ENCODE results near the gene NPBWR2.

Gene NPBWR2

GRCh38 chr20:64106981-64107735 is at the start of gene NPBWR2:
TSS of gene NPBWR2 (minus strand) at chr20:64107565. CDS start at chr20:64106831, 734 bp downstream.
- peak; percentile 26 for DNase-seq

- no peak for DNase-seq
Measured at GRCh38 chr20:64156136-64156885, 48.9 kb upstream of the NPBWR2 start.

- DNase-seq, result no peak
Measured at GRCh38 chr20:64155258-64156135, 48.1 kb upstream of the NPBWR2 start.

GRCh38 chr20:64154590-64155257 is 47.4 kb upstream of the NPBWR2 start:
- DNase-seq, result no peak

- no peak for DNase-seq
Measured at GRCh38 chr20:64153861-64154589, 46.7 kb upstream of the NPBWR2 start.

GRCh38 chr20:64153410-64153809 is 46.0 kb upstream of the NPBWR2 start:
- no peak for DNase-seq

GRCh38 chr20:64152906-64153305 is 45.5 kb upstream of the NPBWR2 start:
- DNase-seq, result no peak

GRCh38 chr20:64151633-64152530 is 44.5 kb upstream of the NPBWR2 start:
- no peak for DNase-seq

- DNase-seq, result no peak
Measured at GRCh38 chr20:64150756-64151632, 43.6 kb upstream of the NPBWR2 start.

- no peak for DNase-seq
Measured at GRCh38 chr20:64149809-64150560, 42.6 kb upstream of the NPBWR2 start.

GRCh38 chr20:64149141-64149540 is 41.8 kb upstream of the NPBWR2 start:
- DNase-seq, result no peak

- no peak for DNase-seq
Measured at GRCh38 chr20:64148581-64148980, 41.2 kb upstream of the NPBWR2 start.

- no peak for DNase-seq
Measured at GRCh38 chr20:64146936-64147477, 39.6 kb upstream of the NPBWR2 start.

GRCh38 chr20:64146301-64146935 is 39.1 kb upstream of the NPBWR2 start:
- no peak for DNase-seq

GRCh38 chr20:64145458-64146300 is 38.3 kb upstream of the NPBWR2 start:
- DNase-seq, result no peak

- DNase-seq, result no peak
Measured at GRCh38 chr20:64144144-64144912, 37.0 kb upstream of the NPBWR2 start.
